Stimulated activated CD4-positive, alpha-beta T cell treated with anti-CD3 and anti-CD28 coated beads, Interleukin-12 subunit alpha, Interleukin-12 subunit beta, amount 100 ng/mL, for 4 hours (primary cell): ENCODE measurements around the gene PLS3.

Experiments
- DNase-seq: peaks from one replicate; pipeline ENCODE4 v3.0.0-alpha.2; 2020

PLS3 gene

DNA sequence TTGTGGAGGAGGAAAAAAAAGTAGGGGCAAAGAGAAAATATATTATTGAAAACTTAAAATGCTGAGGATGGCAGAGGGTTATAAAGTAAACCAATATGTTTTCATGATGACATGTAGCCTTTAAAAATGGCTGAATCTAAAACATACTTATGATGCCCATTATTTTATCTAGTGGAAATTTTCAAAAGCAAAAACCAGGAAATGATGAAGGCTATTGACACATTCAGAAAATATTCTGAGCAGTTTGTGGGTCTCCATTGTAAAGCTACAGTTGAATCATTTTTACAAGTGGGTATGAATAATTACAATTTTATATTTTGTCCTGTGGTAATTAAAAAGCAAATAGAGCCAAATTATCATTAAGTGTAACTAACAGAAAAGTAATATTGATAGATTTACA lies 10.7 kb downstream of the PLS3 start:
- no peak for DNase-seq

DNA sequence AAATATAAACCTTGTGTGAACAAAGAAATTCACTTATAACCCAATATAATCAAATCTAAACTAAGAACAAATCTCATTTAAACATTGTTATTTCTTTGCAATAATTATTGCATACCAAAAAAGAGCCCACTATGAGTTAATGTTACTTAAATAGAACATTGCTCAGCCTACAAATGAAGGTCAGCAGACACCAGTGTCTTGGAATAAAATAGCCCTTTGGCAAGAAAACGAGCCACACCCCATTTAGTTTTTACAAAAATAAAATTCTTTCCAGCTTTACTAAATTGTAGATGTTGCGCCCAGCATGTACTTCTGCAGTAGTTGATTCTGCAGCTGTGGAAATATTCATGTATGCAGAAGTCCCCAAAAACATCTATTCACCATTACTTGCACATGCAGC lies 12.2 kb downstream of the PLS3 start:
- no peak for DNase-seq

DNA sequence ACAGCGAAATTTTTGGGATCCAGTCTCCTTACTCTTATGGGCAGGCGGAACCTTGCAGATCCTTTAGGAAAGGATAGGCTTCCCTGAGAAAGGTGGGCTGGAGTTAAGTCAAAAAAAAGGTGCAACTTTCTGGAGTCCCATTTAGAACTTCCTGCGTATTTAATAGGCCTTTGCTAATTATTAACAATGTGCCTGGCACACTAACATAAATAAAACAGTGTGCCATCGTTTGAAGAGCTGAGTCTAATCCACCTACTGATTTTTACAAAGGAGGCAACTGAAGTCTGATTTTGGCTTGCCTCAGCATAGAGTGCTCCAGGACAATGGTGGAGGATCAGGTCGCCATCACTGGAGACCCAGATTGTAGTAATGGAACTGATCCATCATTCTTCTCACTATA lies 15.7 kb downstream of the PLS3 start:
- DNase-seq: no peak

DNA sequence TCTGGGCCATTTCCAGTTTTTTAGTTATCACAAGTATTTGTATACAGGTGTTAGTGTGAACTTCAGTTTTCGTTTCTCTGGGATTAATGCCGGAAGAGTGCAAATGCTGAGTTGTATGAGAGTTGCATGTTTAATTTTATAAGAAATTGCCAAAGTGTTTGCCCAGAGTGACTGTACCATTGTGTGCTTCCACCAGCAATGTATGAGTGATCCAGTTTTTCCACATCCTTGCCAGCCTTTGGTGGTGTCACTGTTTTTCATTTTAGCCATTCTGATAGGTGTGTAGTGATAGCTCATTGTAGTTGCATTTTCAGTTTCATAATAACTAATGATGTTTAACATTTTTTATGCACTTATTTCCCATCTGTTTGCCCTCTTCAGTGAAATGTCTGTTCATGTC lies 18.4 kb downstream of the PLS3 start:
- DNase-seq: no peak

DNA sequence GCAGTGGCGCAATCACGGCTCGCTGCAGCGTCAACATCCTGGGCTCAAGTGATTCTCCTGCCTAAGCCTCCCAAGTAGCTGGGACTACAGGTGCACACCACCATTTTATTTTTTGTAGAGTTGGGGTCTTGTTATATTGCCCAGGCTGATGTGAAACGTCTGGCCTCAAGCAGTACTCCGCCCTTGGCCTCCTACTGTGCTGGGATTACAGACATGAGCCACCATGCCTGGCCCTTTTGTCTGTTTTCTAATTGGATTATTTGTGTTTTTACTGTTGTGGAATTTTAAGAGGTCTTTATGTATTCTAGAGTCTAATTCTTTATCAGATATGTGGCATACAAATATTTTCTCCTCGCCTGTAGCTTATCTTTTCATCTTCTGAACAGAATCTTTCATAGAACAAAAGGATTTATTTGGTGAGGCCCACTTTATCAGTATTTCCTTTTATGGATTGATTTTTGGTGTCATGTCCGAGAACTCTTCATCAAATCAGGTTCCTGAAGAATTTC lies 18.9 kb downstream of the PLS3 start:
- no peak for DNase-seq

DNA sequence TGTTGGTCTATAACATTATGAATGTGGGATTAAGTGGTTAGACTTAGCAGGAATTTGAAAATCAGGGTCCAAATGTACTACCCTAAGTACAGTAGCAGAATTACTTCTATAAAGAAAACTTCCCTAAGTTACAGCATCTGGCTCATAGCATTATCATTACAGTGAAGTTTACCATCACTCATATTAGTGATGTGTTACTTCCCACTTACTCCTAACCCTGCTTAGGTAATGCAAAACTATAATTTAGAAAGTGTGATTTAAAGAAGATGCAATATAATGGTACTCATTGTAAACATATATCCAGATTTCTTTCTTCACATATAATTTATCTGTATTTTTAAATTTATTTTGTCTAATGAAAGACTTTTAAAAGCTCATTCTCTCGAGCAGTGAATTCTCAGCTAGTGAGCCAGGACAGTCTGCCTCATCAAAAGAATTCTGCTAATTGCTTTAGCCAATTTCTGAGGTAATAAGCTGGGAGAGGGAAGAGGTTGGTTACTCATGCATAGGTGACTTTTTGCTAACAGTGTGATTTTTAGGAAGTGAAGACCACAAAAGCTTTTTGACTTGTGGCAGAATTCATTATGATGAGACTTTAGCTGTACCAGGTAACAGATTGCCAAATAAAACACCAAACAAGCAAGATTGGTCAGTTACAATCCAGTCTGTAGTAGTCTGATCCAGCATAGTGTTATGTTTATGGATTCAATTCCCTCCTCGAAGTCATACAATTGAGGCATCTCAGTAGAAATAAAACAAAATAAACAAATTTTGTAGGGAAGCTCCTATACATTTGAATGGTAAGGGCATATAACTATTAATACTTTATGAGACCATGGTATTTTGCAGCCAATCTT lies 21.0 kb downstream of the PLS3 start:
- no peak for DNase-seq

DNA sequence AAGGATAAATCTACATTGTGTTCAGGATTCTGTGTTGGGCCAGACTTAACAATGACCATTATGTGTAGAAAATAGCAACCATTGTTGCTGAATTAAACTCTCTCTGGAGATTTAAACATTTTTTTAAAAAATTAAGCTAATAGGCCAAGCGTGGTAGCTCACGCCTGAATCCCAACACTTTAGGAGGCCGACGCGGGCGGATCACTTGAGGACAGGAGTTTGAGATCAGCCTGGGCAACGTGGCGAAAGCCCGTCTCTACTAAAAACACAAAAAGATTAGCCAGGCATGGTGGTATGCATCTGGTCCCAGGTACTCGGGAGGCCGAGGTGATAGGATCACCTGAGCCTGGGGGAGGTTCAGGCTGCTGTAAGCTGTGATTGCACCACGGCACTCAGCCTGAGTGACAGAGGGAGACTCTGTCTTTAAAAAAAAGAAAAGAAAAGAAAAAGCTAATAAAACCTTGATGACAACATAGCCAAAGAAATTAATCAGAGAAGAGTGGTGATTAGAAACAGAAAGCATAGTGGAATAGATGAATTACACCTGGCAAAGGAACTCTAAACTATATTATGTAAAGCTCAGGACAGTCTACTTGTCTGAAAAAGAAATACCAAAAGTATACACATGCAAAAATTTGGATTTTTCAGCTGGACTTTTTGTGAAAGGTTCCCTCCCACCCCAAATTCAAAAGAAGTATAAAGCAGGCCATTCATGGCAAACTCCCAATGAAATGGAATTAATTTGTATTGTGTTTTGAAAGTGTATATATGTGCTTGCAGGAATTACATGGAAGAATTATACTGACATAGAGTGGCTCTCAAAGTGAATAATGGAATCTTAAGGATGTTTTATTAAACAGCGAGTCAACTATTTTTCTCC lies 21.9 kb downstream of the PLS3 start:
- no peak for DNase-seq

DNA sequence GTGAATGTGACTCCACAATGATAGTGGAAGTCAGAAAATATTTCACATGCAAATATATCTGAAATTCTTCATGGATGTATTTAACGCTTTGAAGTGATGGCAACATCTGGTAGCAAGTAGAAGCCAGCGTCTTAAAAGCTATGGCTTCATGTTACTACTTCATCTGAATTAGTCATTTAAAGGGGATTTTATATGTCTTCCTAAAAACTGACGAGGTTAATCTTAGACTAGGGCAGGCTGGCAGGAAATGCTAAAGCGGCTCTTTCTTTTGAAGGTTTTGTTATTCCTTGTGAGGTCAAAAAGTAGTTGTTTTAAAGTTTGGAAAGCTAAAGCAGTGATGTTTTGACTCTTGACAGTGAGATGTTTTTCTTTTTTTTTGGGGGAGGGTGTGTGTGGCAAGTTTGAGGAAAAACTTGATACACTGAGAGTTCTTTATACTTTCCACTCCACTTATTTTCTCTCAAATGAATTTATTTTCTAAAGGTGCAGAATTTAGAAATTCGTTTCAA lies 22.6 kb downstream of the PLS3 start:
- no peak for DNase-seq

DNA sequence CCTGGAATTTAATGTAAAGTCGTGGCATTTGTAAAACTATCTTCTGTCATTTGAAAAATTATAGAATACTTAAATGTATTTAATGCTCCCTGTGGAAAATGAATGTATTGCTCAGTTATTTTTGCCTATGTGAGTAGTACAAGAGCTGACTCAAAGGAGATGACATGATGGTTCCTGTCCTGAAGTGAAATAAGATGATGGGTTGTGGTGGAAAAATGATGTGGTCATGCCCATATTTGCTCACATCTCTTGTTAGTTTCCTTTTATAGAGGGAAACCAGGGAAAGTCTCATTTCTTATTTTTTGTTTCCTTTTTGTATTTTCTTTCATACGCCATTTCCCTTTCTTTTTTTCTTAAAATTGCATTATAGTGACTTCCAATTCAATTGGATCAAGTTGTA lies 23.7 kb downstream of the PLS3 start:
- DNase-seq: no peak

DNA sequence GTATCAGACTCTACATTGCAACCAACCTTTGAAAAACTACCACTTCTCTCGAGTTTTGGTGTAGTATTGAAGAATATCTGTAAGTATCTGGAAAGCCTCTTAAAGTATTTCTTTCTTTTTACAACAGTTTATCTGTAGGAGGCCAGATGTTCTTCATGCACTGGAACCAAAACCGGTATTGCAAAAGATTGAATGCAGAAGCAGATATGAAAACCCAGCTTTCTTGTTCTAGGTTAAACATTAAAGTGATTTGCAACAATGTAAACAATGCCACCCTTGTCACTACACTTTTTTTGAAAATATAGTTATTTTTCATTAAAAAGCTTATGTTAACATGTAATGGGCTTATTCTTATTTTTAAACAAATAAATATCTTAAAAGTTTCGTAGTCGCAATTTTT lies 27.2 kb downstream of the PLS3 start:
- DNase-seq: no peak

DNA sequence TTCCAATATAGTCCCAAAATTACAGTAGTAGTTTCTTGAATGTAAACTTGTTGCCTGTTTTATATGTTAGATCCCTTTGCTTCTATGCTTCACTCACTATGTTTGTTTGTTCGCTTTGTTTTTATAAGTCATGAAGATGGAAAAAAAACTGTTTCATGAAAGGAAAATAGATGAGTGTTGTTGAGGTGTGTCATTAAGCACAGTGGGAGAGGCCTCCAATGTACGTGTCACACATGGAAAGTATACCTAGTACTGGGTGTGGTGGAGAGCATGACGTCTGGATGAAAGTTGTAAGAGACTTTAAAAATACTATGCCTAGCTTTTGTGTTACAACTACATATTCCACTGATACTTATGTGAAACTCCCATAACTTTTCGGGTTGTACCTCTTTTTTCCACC lies 28.4 kb downstream of the PLS3 start:
- DNase-seq: no peak

DNA sequence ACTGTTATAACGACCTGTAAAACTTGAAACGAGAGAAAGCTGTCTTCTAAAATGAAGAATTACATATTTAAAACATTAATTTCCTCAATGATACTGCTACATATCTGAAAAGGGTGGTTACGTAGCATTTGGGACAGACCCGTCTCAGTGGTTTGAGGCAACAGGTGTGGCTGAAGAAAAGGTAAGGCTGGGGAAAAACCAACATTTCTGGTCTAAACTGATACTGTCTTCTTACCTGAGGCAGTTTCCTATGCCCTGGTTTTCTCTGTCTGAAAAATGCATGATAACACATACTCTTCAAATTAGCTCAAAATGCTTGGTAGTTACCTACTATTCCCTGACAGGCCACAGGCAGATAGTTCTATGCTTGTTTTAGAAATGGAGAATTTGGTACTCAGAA lies 30.4 kb downstream of the PLS3 start:
- no peak for DNase-seq

DNA sequence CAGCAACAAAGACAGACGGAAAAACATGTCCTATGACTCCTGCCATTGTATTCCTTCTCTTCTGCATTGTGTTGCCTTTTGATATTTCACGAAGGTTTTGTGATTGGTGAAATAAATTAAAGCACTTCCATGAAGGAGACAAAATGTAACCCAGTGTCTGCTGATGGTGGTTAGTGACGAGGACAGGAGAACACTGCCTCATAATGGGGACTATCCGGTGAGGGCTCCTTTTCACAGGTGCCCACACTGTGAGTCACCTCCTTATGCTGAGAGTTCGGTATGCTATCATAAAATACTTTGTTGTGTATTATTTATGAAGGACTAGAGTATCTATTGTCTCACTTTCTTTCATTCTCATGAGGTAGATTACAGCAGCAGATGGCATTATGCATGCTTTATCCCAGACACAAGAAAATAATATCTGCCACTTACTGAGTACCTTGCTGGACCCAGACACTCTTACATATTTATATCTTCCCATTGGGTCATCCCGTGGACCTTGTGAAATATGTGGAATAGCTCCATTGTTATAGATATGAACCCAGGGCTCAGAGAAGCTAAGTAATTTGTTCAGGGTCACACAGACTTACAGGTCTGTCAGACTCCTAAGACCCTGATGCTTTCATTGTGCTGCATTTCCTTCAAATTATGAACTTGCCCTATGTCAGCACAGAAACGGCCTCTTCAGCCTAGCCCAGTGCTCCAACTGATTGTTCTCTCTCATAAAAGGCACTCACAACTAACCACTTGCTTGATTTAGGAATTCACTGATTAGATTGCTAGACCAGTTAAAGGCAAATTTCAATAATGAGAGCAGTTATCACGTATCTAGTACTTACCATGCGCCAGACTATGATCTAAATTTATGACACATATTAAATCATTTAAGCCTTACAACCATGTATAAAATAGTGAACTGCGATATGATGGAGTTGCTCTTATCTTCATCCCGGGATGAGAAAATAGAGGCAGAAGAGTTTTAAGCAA lies 31.2 kb downstream of the PLS3 start:
- no peak for DNase-seq

DNA sequence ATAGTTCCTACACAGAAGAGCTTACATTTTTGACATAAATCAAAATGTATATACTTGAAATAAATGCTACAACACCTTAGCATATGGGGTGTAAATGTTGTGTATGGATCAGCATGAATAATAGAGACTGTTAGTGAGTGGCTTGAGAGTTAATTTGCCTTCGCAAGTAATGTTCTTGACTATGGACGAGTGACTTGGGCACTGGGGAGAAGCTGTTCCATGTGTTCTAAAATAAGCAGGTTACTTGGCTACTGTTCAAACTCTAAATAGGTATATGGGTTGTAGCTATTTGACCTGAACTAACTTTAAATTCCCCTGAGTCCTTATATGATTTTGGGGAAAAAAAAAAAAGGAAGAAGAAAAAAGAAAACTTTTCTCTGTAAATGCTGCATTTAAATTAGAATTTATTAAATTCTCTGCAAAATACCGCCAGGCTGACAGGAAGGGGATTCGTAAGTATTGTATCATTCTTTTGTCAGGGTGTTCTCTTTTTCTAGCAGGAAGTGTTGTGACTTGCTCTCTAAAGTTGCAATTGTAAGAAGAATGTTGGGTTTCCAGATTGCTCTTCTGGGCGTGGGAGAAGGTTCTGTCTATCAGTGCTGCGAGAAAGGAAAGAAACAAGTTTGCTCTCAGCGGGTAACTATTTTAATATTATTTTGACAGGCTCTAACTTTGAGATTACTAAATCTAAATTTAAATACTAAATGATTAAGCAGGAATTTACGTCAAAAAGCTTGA lies 32.2 kb downstream of the PLS3 start:
- DNase-seq: no peak

DNA sequence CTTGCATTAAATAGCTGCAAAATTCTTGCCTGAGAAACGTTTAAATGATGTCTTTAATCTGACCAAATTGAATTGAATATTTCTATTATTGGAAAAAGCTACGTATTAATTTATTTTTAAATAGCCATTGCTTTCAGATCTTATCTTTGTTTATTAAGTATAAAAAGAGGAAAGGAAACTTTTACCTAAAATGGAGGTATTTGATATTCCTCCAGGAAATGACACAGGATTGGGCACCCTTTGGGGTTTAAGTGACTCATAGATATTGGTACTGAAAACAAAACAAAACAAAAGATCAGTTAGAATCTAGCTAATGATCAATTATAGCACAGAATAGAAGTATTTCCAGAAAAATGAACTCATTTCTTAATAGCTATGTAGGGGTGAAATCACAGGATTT lies 34.1 kb downstream of the PLS3 start:
- DNase-seq: no peak

DNA sequence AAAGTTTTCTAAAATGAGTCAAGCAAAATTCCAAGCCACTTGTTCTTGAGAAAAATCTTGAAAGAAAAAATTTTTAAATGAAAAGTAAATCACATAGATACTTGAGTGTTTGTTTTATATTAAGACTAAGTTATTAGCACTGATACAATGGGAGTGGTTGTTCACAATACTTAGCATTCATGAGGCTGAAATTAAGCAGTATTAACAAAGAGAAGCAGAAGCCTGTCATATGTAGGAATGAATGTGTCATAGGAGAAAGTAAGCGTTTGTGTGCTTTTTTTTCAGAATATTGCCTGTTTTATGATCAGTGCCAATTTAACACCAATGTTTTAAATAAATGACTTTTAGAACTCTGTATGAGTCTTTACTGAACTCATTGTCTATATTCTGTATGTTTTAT lies 37.6 kb downstream of the PLS3 start:
- DNase-seq: no peak

DNA sequence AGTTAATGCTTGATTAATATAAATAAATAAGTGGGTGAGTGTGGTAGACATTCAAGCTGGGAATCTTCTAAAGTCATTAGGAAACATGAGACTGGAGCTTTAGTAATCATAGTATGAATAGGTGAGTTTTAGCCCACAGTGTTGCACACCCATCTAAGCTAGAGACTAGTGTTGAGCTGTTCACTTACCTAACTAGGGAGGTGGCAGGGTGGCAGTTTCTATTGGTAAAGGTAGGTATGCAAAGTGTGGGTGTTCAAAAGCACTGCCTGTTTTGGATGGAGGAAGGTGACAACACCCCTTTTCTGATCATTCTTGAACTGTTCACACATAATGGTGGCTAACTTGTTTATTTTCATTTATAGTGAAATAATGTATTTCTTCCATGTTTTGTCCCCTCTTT lies 41.3 kb downstream of the PLS3 start:
- no peak for DNase-seq

DNA sequence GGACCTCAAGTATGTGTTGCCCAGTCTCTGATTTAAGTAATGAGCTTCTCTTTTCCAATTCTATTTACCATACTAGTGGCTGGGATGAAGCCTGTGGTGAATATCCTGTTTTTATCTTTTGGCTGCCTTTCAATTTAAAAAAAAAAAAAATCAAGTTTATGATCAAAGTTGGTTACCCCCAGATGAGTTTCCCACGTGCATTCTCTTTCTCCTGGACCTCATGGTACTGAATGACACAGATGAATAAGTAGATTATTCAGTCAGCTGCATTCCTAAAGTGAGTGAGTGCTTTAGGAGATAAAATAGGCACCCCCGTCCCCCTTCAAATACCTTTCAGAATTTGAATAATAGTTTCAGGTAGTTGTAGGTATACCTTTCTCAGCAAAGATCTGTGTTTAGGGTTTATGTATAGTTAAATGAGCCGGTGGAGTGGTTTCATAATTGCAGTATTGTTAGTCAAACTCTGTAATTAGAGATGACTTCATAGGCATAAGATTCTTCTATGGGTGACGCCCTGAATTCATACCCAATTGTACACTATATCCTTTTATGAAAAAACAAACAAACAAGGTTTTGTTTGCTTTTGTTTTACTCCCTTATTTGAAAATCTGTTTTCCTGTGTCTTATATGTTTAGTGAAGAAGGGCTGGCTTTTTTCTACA lies 41.9 kb downstream of the PLS3 start:
- DNase-seq: no peak

DNA sequence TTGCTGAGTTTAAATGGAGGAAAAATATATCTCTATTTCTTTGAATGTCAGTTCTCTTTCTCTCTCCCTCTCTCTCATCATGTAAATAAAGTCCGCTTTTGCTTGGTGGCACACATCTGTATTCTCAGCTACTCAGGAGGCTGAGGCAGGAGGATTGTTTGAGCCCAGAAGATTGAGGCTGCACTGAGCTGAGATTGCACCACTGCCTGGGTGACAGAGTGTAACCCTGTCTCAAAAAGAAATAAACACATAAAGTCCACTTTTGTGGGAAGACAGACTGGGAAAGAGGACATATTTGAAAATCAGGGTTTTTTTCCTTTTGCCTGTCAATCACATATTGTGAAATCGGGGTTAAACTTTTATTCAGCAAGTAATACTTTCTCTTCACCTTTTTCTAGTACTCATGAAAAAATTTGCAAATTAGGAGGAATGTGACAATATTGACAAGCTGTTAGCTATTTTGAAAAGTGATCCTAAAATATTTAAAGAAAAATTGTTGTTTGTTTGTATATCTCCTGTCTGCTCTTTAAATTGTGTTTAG lies 42.6 kb downstream of the PLS3 start:
- no peak for DNase-seq

DNA sequence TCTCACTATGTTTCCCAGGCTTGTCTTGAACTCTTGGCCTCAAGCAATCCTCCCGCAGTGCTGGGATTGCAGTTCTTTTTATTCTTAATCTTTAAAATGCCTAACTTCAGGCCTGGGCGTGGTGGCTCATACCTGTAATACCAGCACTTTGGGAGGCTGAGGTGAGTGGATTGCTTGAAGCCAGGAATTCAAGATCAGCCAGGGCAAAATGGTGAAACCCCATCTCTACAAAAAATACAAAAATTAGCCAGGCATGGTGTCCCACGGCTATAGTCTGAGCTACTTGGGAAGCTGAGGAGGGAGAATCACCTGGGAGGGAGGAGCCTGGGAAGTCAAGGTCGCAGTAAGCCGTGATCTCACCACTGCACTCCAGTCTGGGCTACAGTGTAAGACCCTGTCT lies 45.9 kb downstream of the PLS3 start:
- no peak for DNase-seq

DNA sequence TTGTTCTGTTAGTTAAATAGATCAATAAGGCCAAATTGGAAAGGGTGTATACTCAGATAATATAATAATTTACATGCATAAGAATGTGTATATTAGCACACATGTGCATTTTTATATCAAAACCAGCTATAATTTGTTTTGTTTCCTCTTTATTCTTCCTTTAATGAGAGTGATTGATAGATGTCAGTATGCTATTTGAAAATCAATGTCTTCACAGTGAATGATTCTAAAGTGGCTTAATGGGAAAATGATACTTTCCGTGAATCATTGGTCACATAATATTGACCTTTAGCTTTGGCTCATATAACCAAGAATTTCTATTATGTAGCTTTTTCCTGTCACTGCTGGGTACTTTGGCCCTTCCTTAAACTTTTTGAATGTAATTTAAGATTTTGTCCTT lies 48.6 kb downstream of the PLS3 start:
- DNase-seq: no peak
